ENCODE measurements around the gene RBP3. TPM values are rescaled to one million over a fixed set of nuclear protein-coding genes. Genes with fewer than 3 reads are reported as not detected.

Gene RBP3
- total and polyA plus RNA-seq, 7 donors = not detected

DNA sequence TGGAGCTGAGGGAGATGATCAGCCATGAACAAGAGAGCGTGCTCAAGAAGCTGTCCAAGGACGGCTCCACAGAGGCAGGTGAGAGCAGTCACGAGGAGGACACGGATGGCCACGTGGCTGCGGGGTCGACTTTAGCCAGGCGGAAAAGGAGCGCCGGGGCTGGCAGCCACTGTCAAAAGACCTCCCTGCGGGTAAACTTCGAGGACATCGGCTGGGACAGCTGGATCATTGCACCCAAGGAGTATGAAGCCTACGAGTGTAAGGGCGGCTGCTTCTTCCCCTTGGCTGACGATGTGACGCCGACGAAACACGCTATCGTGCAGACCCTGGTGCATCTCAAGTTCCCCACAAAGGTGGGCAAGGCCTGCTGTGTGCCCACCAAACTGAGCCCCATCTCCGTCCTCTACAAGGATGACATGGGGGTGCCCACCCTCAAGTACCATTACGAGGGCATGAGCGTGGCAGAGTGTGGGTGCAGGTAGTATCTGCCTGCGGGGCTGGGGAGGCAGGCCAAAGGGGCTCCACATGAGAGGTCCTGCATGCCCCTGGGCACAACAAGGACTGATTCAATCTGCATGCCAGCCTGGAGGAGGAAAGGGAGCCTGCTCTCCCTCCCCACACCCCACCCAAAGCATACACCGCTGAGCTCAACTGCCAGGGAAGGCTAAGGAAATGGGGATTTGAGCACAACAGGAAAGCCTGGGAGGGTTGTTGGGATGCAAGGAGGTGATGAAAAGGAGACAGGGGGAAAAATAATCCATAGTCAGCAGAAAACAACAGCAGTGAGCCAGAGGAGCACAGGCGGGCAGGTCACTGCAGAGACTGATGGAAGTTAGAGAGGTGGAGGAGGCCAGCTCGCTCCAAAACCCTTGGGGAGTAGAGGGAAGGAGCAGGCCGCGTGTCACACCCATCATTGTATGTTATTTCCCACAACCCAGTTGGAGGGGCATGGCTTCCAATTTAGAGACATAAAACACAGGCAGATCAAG, 22.6 kb upstream of the RBP3 start:
- intact Hi-C loops (cut with DNase I) = no loop called here
- Histone ChIP-seq H3K9me3 (no peaks in the 10 kb centered on the region), H3K27me3 (no peaks in the 10 kb centered on the region), H3K4me3 (no peak overlapping the region), H3K36me3 (no peaks in the 10 kb centered on the region), H3K4me1 (no peaks in the 10 kb centered on the region), H3K27ac (no peak overlapping the region)
- TF ChIP-seq EP300 (IDR thresholded peaks at IDR 0.05) (no peak), POLR2A (IDR thresholded peaks at IDR 0.05) (no peak), CTCF (IDR thresholded peaks at IDR 0.05) (no peak), POLR2AphosphoS5 (IDR thresholded peaks at IDR 0.05) (no peak)
- DNase-seq = no peak
- 95% methylated on average over 30 of the region's 30 CpGs for WGBS, 2 donors

- WGBS, 2 donors = 65 to 76% methylated on average over 5 of the region's 5 CpGs
- Histone ChIP-seq H3K36me3 (no peaks in the 10 kb centered on the region), H3K27me3 (no peaks in the 10 kb centered on the region), H3K9me3 (no peaks in the 10 kb centered on the region), H3K4me3 (no peak overlapping the region), H3K27ac (no peak overlapping the region), H3K4me1 (no peaks in the 10 kb centered on the region)
- no peak for TF ChIP-seq POLR2AphosphoS5 (IDR thresholded peaks at IDR 0.05)
- TF ChIP-seq CTCF (IDR thresholded peaks at IDR 0.05) = no peak
- TF ChIP-seq EP300 (IDR thresholded peaks at IDR 0.05) = no peak
- TF ChIP-seq POLR2A (IDR thresholded peaks at IDR 0.05) = no peak
- intact Hi-C loops (cut with DNase I) = no loop called here
- no peak for DNase-seq
Measured at GRCh38 chr10:47326306-47326926, 21.7 kb upstream of the RBP3 start.

- H3K4me1 ChIP-seq = no peaks in the 10 kb centered on the region
- no peaks in the 10 kb centered on the region for H3K9me3 ChIP-seq
- no peak for DNase-seq
- WGBS, 2 donors = 88 to 91% methylated on average over 11 of the region's 11 CpGs
- H3K36me3 ChIP-seq = no peaks in the 10 kb centered on the region
- intact Hi-C loops (cut with DNase I) = no loop called here
- no peak overlapping the region for H3K4me3 ChIP-seq
- H3K27me3 ChIP-seq = no peaks in the 10 kb centered on the region
- no peak overlapping the region for H3K27ac ChIP-seq
- TF ChIP-seq POLR2AphosphoS5 (IDR thresholded peaks at IDR 0.05) (no peak), POLR2A (IDR thresholded peaks at IDR 0.05) (no peak), EP300 (IDR thresholded peaks at IDR 0.05) (no peak), CTCF (IDR thresholded peaks at IDR 0.05) (no peak)
Measured at GRCh38 chr10:47326927-47327330, 21.2 kb upstream of the RBP3 start.

GRCh38 chr10:47329855-47330254, 18.3 kb upstream of the RBP3 start:
- TF ChIP-seq POLR2AphosphoS5 (IDR thresholded peaks at IDR 0.05) = no peak
- no peak for TF ChIP-seq CTCF (IDR thresholded peaks at IDR 0.05)
- TF ChIP-seq EP300 (IDR thresholded peaks at IDR 0.05) = no peak
- TF ChIP-seq POLR2A (IDR thresholded peaks at IDR 0.05) = no peak
- H3K27me3 ChIP-seq = no peaks in the 10 kb centered on the region
- DNase-seq = no peak
- H3K9me3 ChIP-seq = no peaks in the 10 kb centered on the region
- intact Hi-C loops (cut with DNase I) = no loop called here
- 83 to 91% methylated on average over 4 of the region's 4 CpGs for WGBS, 2 donors
- H3K4me1 ChIP-seq = no peaks in the 10 kb centered on the region
- no peak overlapping the region for H3K27ac ChIP-seq
- H3K36me3 ChIP-seq = no peaks in the 10 kb centered on the region
- no peak overlapping the region for H3K4me3 ChIP-seq

Measured in sigmoid colon (tissue), 7 donors.